Muscle layer of colon (tissue), 2 donors: ENCODE measurements around the gene TBX21.

Source experiments
- H3K27ac ChIP-seq: one replicate; pipeline ENCODE4 v1.7.0; 2013; ENCODE audit warnings: low read depth, mild to moderate bottlenecking, low read length, moderate library complexity
- H3K27me3 ChIP-seq, 2 donors: one replicate each; pipeline ENCODE4 v1.7.0; 2013; ENCODE audit warnings: low read length in 2 of 2, mild to moderate bottlenecking in 2 of 2; ENCODE audit not compliant: insufficient read depth in 2 of 2, control insufficient read depth in 1 of 2
- H3K36me3 ChIP-seq: one replicate; pipeline ENCODE4 v1.7.0; 2013; ENCODE audit warnings: mild to moderate bottlenecking, low read length; ENCODE audit not compliant: insufficient read depth
- H3K4me1 ChIP-seq: one replicate; pipeline ENCODE4 v1.7.0; 2013; ENCODE audit warnings: mild to moderate bottlenecking, low read length; ENCODE audit not compliant: insufficient read depth
- H3K4me3 ChIP-seq, 2 donors: one replicate each; pipeline ENCODE4 v1.7.0; 2013; ENCODE audit warnings: low read length in 2 of 2, low read depth in 1 of 2, mild to moderate bottlenecking in 1 of 2, moderate library complexity in 1 of 2
- H3K9ac ChIP-seq: one replicate; pipeline ENCODE4 v1.7.0; 2013; ENCODE audit warnings: low read length
- H3K9me3 ChIP-seq: one replicate; pipeline ENCODE4 v1.7.0; 2013; ENCODE audit warnings: mild to moderate bottlenecking, low read length
- donor health status: abdominal sarcoma.
- donor health status: Adenocarcinoma of cecum.

TBX21 gene

DNA sequence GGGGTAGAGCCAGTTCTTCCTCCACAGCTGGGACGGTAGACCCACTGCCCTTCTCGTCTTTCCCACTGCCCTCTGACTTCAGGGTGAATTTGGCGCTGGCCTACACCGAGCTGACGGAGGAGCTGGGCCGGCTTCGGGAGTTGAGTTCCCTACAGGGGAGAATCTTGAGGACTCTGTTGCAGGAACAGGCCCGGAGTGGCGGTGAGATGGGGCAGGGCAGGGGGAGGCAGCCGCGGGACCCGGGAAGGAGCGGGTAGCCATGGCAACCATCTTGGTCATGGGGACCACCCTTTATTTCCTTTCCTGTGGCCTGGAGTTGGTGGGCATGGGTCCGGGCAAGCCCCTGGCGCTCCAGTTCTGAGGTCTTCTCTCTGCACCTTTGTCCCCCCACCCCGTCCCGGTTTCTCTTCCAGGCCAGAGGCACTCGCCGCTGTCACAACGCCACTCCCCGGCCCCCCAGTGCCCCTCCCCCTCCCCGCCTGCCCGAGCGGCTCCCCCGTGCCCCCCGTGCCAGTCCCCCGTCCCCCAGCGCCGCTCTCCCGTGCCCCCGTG is 24.6 kb upstream of the TBX21 start:
- H3K4me3 ChIP-seq, result no peak overlapping the region
- H3K9me3 ChIP-seq, result no peaks in the 10 kb centered on the region
- H3K36me3 ChIP-seq, result no peaks in the 10 kb centered on the region
- peaks cover 21% of the 10 kb centered on the region for H3K4me1 ChIP-seq
- no peak overlapping the region for H3K27ac ChIP-seq
- H3K27me3 ChIP-seq, result peaks cover 0 to 10% of the 10 kb centered on the region in 2 donors
- H3K9ac ChIP-seq, result no peak overlapping the region

GRCh38 chr17:47708864-47709541 is 24.0 kb upstream of the TBX21 start:
- Histone ChIP-seq H3K27me3 (peaks cover 0 to 10% of the 10 kb centered on the region in 2 donors), H3K9me3 (no peaks in the 10 kb centered on the region), H3K4me3 (no peak overlapping the region), H3K4me1 (peaks cover 21% of the 10 kb centered on the region), H3K27ac (no peak overlapping the region), H3K9ac (no peak overlapping the region), H3K36me3 (no peaks in the 10 kb centered on the region)

DNA sequence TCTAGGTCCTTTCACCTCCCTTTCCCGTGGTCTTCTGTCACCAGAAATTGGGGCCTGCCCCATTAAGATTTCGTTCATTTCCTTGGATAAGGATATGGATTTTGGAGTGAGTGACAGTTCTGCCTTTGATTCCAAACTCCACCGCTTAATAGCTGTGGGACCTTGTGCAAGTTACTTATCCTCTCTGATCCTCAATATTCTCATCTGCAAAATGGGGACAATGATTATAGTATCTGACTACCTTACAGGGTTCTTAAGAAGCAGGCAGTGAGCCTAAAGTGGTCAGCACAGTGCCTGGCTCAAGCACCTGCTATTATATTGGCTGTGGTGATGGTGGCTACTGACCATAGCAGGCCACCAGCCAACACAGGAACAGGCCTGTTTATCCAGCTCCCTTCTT is 23.4 kb upstream of the TBX21 start:
- peaks cover 0 to 10% of the 10 kb centered on the region in 2 donors for H3K27me3 ChIP-seq
- H3K9me3 ChIP-seq, result no peaks in the 10 kb centered on the region
- H3K36me3 ChIP-seq, result no peaks in the 10 kb centered on the region
- no peak overlapping the region for H3K9ac ChIP-seq
- no peak overlapping the region for H3K27ac ChIP-seq
- no peak overlapping the region for H3K4me3 ChIP-seq
- peaks cover 21% of the 10 kb centered on the region for H3K4me1 ChIP-seq

DNA sequence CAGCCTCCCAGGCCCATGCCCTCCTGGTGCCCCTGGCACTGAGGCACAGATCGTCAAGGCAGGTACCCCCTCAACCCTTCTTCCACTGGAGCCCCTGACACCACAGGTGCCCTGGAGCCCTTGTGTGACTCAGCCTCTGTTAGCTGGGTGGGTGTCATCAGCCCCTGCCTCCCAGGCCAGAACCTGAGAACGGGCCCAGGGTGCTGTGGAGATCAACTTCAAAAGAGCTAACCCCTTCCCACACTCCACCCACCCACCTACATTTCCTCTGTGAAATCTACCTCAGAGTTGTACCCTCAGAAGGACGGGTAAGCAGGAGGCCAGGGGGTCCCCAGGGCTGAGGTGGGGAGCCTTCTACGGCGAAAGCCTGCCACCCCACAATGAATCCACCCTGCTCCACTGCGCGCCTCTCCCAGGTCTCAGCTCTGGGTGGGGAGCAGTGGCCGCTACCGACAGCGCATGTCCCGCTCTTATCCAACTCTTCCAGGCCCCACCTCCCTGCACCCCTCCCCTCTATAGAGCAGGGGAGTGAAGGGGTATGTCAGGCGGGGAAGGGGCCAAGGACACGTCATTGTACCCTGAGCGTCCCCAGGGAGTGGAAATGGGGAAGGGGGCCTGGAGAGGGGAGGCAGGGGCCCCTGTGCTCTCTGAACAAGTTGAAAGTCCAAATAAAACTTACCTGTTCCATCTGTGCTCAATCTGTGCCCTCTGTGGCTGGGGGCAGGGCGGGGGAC is 21.5 kb upstream of the TBX21 start:
- peaks cover 0 to 10% of the 10 kb centered on the region in 2 donors for H3K27me3 ChIP-seq
- H3K36me3 ChIP-seq, result no peaks in the 10 kb centered on the region
- H3K4me3 ChIP-seq, result no peak overlapping the region
- H3K9me3 ChIP-seq, result no peaks in the 10 kb centered on the region
- no peak overlapping the region for H3K27ac ChIP-seq
- H3K4me1 ChIP-seq, result peaks cover 16% of the 10 kb centered on the region
- no peak overlapping the region for H3K9ac ChIP-seq

DNA sequence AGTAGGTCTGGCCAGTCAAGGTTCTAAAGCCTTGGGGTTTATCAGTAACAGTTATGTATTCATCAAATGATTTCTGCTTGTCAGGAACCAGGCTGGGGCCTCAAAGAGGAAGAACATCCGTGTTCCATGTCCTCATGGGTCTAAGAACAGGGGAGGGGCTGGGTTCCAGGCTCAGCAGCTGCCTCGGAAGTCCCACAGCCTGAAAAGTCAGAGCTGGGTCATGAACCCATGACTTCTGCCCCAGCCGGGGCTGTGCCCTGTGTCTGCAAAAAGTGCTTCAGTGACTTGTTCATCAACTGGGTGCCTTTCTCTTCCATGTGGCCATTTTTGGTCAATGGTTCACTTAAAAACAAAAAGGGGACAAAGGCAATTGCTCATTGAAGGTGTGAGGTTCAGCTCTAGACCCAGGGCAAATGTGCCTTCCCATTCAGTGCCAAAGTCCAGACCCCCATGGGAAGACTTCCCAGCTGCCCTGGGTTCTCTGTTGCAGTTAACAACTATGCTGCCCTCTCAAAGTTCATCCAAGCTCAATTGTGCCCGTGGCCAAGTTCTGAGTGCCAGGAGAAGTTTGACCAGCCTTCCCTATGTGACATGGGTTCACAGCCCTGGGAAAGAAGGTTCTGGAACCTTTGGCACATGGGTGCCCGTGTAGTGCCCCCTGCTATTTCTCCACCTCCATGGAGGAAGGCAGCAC is 20.6 kb upstream of the TBX21 start:
- H3K27ac ChIP-seq, result no peak overlapping the region
- no peak overlapping the region for H3K9ac ChIP-seq
- H3K4me3 ChIP-seq, result no peak overlapping the region
- peaks cover 0 to 10% of the 10 kb centered on the region in 2 donors for H3K27me3 ChIP-seq
- no peaks in the 10 kb centered on the region for H3K9me3 ChIP-seq
- no peaks in the 10 kb centered on the region for H3K36me3 ChIP-seq
- peaks cover 8% of the 10 kb centered on the region for H3K4me1 ChIP-seq

- Histone ChIP-seq H3K9ac (no peak overlapping the region), H3K27me3 (peaks cover 0 to 10% of the 10 kb centered on the region in 2 donors), H3K9me3 (no peaks in the 10 kb centered on the region), H3K4me1 (no peaks in the 10 kb centered on the region), H3K4me3 (no peak overlapping the region), H3K27ac (no peak overlapping the region), H3K36me3 (no peaks in the 10 kb centered on the region)
These were observed 18.9 kb upstream of the TBX21 start for GRCh38 chr17:47713980-47714700.

GRCh38 chr17:47714773-47715396 is 18.2 kb upstream of the TBX21 start:
- H3K27me3 ChIP-seq, result peaks cover 0 to 17% of the 10 kb centered on the region in 2 donors
- H3K4me3 ChIP-seq, result no peak overlapping the region
- no peaks in the 10 kb centered on the region for H3K4me1 ChIP-seq
- no peak overlapping the region for H3K9ac ChIP-seq
- no peaks in the 10 kb centered on the region for H3K9me3 ChIP-seq
- no peaks in the 10 kb centered on the region for H3K36me3 ChIP-seq
- H3K27ac ChIP-seq, result no peak overlapping the region

DNA sequence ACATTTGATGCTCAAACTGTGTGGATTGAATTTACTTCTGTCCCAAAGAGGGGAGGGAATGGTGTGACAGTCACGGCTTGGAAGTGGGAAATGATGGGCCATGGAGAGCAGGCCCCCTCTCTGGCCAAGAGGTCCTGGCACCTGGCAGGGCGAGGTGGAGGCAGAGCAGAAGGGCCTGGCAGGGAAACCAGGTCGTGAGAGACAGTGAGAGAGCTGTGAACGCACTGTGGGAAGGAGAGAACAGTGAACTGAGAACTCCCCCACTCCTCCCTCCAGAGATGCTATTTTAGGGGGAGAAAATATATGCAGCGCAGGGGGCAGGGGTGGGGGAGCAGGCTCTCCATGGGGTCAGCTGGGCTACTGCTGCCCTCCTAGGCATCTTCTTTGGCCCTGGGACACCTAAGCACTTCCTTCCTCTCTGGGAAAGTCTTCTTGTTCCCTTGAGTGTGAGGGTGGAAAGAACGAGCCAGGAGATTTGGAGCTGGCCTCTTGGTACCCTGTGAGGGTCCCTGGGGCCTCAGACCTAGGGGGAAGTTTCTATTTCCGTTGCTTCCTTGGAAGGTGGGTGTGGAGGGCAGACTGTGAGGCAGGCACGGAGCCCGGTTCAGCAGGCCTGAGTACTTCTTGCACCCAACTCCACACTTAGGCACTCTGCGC is 17.2 kb upstream of the TBX21 start:
- H3K9ac ChIP-seq, result no peak overlapping the region
- H3K27me3 ChIP-seq, result peaks cover 6 to 26% of the 10 kb centered on the region in 2 donors
- no peaks in the 10 kb centered on the region for H3K9me3 ChIP-seq
- no peaks in the 10 kb centered on the region for H3K36me3 ChIP-seq
- peaks cover 5% of the 10 kb centered on the region for H3K4me1 ChIP-seq
- no peak overlapping the region for H3K4me3 ChIP-seq
- no peak overlapping the region for H3K27ac ChIP-seq

- H3K9me3 ChIP-seq, result no peaks in the 10 kb centered on the region
- H3K4me3 ChIP-seq, result no peak overlapping the region
- H3K9ac ChIP-seq, result no peak overlapping the region
- peaks cover 10% of the 10 kb centered on the region for H3K4me1 ChIP-seq
- H3K27ac ChIP-seq, result no peak overlapping the region
- H3K27me3 ChIP-seq, result peaks cover 10 to 31% of the 10 kb centered on the region in 2 donors
- no peaks in the 10 kb centered on the region for H3K36me3 ChIP-seq
These were observed 16.7 kb upstream of the TBX21 start for GRCh38 chr17:47716375-47716774.

GRCh38 chr17:47717261-47717697 is 15.8 kb upstream of the TBX21 start:
- no peak overlapping the region for H3K9ac ChIP-seq
- H3K9me3 ChIP-seq, result no peaks in the 10 kb centered on the region
- peaks cover 13% of the 10 kb centered on the region for H3K4me1 ChIP-seq
- H3K27me3 ChIP-seq, result peaks cover 19 to 41% of the 10 kb centered on the region in 2 donors
- H3K4me3 ChIP-seq, result no peak overlapping the region
- H3K27ac ChIP-seq, result no peak overlapping the region
- H3K36me3 ChIP-seq, result no peaks in the 10 kb centered on the region
